Panc1 (cell line): Measurements from ENCODE around the gene CAMK2A. TPM values are rescaled to one million over a fixed set of nuclear protein-coding genes. Genes with fewer than 3 reads are reported as not detected.
A peak's percentile ranks its signal among the peaks of the same experiment; 100 is the strongest.

Experiments used
- ATAC-seq: fragments of 200-7000 bp; cut with Tn5 transposase; 2 replicates; pipeline ENCODE4 v1.9.1; 2020; ENCODE audit warnings: mild to moderate bottlenecking, moderate library complexity
- BruUV-seq: library from RNA; stranded (reverse); fragments of 400-500 nt; replicated peaks from 2 replicates; lab custom pipeline; 2021; lab: Mats Ljungman, UMichigan
- CTCF ChIA-PET: fragments of 300-600 bp; sonication (Branson Sonifier 250); formaldehyde crosslinking; loops from one replicate; lab custom pipeline; 2022; ENCODE audit warnings: antibody characterized with exemption; lab: Charles Lee
- POLR2A ChIA-PET: fragments of 300-600 bp; sonication (Branson Sonifier 250); formaldehyde crosslinking; loops from one replicate; lab custom pipeline; 2022; ENCODE audit warnings: antibody characterized with exemption; lab: Charles Lee
- DNase-seq: peaks from one replicate; pipeline ENCODE4 v3.0.0-alpha.2; 2010; ENCODE audit warnings: low read depth, low spot score
- H3K27ac ChIP-seq: 2 replicates; pipeline ENCODE4 v1.5.1; 2011; ENCODE audit warnings: mild to moderate bottlenecking, low read length, inconsistent platforms
- H3K27me3 ChIP-seq: fragments of 200-500 bp; sonication (Bioruptor generic); 2 replicates; pipeline ENCODE4 v1.6.0; 2014; ENCODE audit warnings: low read length, inconsistent platforms; ENCODE audit not compliant: control insufficient read depth, insufficient read depth
- H3K36me3 ChIP-seq: fragments of 200-500 bp; sonication (Bioruptor generic); 2 replicates; pipeline ENCODE4 v1.5.1; 2014; ENCODE audit warnings: inconsistent platforms, mild to moderate bottlenecking, low read length, moderate library complexity; ENCODE audit not compliant: control insufficient read depth, insufficient read depth
- H3K4me1 ChIP-seq: 2 replicates; pipeline ENCODE4 v1.5.1; 2011; ENCODE audit warnings: inconsistent platforms, mild to moderate bottlenecking, low read length, moderate library complexity; ENCODE audit not compliant: control insufficient read depth, insufficient read depth
- H3K4me3 ChIP-seq, 2 experiments: 2 replicates each; pipeline ENCODE4 v1.5.1; 2011 to 2012; ENCODE audit warnings: low read depth in 2 of 2, low read length in 2 of 2, mild to moderate bottlenecking in 2 of 2, inconsistent platforms in 1 of 2, moderate library complexity in 1 of 2
- H3K9me3 ChIP-seq: fragments of 200-500 bp; sonication (Bioruptor generic); 2 replicates; pipeline ENCODE4 v1.5.1; 2014; ENCODE audit warnings: low read depth, mild to moderate bottlenecking, inconsistent platforms, low read length, moderate library complexity; ENCODE audit not compliant: control insufficient read depth, insufficient read depth
- POLR2AphosphoS5 ChIP-seq: IDR thresholded peaks from 2 replicates; pipeline ENCODE4 v1.6.1; 2012; ENCODE audit warnings: mild to moderate bottlenecking, low read depth, low read length, moderate library complexity
- SIN3A ChIP-seq: IDR thresholded peaks from 2 replicates; pipeline ENCODE4 v1.6.1; 2012; ENCODE audit warnings: low read depth, mild to moderate bottlenecking, low read length, moderate library complexity, borderline replicate concordance; ENCODE audit not compliant: insufficient read depth
- TCF7L2 ChIP-seq: IDR thresholded peaks from 2 replicates; pipeline ENCODE4 v1.6.1; 2011; ENCODE audit warnings: mild to moderate bottlenecking, low read depth, low read length, inconsistent platforms
- in situ Hi-C: cut with HindIII; loops from 2 replicates; pipeline ENCODE4 v1.10.0; 2016; ENCODE audit warnings: low sequenced_read_pairs, low pct_unique_long_range_greater_than_20kb
- intact Hi-C: fragments of 100-400 bp; cut with micrococcal nuclease; formaldehyde crosslinking; loops from one replicate; pipeline ENCODE4 v1.10.0; 2022; ENCODE audit not compliant: unreplicated experiment
- total RNA-seq: library from RNA; stranded (reverse); gene quantifications from one replicate; pipeline ENCODE4 v1.2.1, GENCODE V29; 2021; ENCODE audit not compliant: unreplicated experiment
- TF ChIP-seq, protein P1 (sequence below): fragments of 450-650 bp; IDR thresholded peaks from 2 replicates; pipeline ENCODE4 v1.5.1; 2017; ENCODE audit warnings: mild to moderate bottlenecking
- TF ChIP-seq, protein P2 (sequence below), 2 experiments: IDR thresholded peaks; 2 replicates each; pipeline ENCODE4 v1.6.1; 2011 to 2012; ENCODE audit warnings: low read depth in 2 of 2, control low read depth in 1 of 2, low read length in 1 of 2, mild to moderate bottlenecking in 1 of 2, moderate library complexity in 1 of 2; ENCODE audit not compliant: insufficient read depth in 1 of 2

Gene CAMK2A
- total RNA-seq, 1 experiment from 2014 or later: 0.51 TPM

GRCh38 chr5:150295741-150296486 lies 6.3 kb upstream of the CAMK2A start:
- Histone ChIP-seq H3K4me1 (peaks cover 28% of the 10 kb centered on the region), H3K4me3 (no peak overlapping the region), H3K27me3 (no peaks in the 10 kb centered on the region), H3K9me3 (no peaks in the 10 kb centered on the region), H3K27ac (no peak overlapping the region), H3K36me3 (no peaks in the 10 kb centered on the region)
- DNase-seq (no peak), ATAC-seq (no peak)
- CTCF ChIA-PET: no interaction called here
- TF ChIP-seq, protein P1, sequence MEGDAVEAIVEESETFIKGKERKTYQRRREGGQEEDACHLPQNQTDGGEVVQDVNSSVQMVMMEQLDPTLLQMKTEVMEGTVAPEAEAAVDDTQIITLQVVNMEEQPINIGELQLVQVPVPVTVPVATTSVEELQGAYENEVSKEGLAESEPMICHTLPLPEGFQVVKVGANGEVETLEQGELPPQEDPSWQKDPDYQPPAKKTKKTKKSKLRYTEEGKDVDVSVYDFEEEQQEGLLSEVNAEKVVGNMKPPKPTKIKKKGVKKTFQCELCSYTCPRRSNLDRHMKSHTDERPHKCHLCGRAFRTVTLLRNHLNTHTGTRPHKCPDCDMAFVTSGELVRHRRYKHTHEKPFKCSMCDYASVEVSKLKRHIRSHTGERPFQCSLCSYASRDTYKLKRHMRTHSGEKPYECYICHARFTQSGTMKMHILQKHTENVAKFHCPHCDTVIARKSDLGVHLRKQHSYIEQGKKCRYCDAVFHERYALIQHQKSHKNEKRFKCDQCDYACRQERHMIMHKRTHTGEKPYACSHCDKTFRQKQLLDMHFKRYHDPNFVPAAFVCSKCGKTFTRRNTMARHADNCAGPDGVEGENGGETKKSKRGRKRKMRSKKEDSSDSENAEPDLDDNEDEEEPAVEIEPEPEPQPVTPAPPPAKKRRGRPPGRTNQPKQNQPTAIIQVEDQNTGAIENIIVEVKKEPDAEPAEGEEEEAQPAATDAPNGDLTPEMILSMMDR: no peak
- TF ChIP-seq SIN3A: no peak
- no peak for TF ChIP-seq POLR2AphosphoS5
- no peak for TF ChIP-seq TCF7L2
- TF ChIP-seq, protein P2, sequence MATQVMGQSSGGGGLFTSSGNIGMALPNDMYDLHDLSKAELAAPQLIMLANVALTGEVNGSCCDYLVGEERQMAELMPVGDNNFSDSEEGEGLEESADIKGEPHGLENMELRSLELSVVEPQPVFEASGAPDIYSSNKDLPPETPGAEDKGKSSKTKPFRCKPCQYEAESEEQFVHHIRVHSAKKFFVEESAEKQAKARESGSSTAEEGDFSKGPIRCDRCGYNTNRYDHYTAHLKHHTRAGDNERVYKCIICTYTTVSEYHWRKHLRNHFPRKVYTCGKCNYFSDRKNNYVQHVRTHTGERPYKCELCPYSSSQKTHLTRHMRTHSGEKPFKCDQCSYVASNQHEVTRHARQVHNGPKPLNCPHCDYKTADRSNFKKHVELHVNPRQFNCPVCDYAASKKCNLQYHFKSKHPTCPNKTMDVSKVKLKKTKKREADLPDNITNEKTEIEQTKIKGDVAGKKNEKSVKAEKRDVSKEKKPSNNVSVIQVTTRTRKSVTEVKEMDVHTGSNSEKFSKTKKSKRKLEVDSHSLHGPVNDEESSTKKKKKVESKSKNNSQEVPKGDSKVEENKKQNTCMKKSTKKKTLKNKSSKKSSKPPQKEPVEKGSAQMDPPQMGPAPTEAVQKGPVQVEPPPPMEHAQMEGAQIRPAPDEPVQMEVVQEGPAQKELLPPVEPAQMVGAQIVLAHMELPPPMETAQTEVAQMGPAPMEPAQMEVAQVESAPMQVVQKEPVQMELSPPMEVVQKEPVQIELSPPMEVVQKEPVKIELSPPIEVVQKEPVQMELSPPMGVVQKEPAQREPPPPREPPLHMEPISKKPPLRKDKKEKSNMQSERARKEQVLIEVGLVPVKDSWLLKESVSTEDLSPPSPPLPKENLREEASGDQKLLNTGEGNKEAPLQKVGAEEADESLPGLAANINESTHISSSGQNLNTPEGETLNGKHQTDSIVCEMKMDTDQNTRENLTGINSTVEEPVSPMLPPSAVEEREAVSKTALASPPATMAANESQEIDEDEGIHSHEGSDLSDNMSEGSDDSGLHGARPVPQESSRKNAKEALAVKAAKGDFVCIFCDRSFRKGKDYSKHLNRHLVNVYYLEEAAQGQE (IDR thresholded peaks at IDR 0.05; ENCODE audit: insufficient read depth in 1 of 2, low read depth in 2 of 2, low read length in 1 of 2): no peak
- POLR2A ChIA-PET: no interaction called here
- intact Hi-C loops (no loop called here), in situ Hi-C loops (no loop called here)
- BruUV-seq: no TSS peak

GRCh38 chr5:150295172-150295634 lies 5.6 kb upstream of the CAMK2A start:
- in situ Hi-C loops: no loop called here
- peak; percentile 45 for ATAC-seq
- ChIA-PET CTCF (interaction anchor here (0.5 kb wide), 1 partner anchor 131 kb away, joined by 3 read pairs; no protein-coding TSS in a partner anchor), POLR2A (no interaction called here)
- DNase-seq: no peak
- H3K27me3 ChIP-seq: no peaks in the 10 kb centered on the region
- H3K4me3 ChIP-seq: no peak overlapping the region
- no TSS peak for BruUV-seq
- no peak overlapping the region; the same call in 1 of the 2 replicates for H3K27ac ChIP-seq
- TF ChIP-seq, protein P1: no peak
- TF ChIP-seq POLR2AphosphoS5 (no peak), TCF7L2 (no peak), SIN3A (no peak)
- TF ChIP-seq, protein P2 (IDR thresholded peaks at IDR 0.05; ENCODE audit: insufficient read depth in 1 of 2, low read depth in 2 of 2, low read length in 1 of 2): no peak
- intact Hi-C loops: no loop called here
- H3K4me1 ChIP-seq: peaks cover 23% of the 10 kb centered on the region
- no peaks in the 10 kb centered on the region for H3K36me3 ChIP-seq
- no peaks in the 10 kb centered on the region for H3K9me3 ChIP-seq
